Endothelial cell of umbilical vein (primary cell): ENCODE data around the gene PMVK.
"Not testable (repeated sequence)": the region's sequence is repeated elsewhere in the genome, so short reads cannot be mapped to it uniquely, and the experiment has no call there.

ENCODE experiments used
- EZH2 ChIP-seq: IDR thresholded peaks from 2 replicates; pipeline ENCODE4 v1.6.1; 2012; ENCODE audit warnings: borderline replicate concordance, low read depth, mild to moderate bottlenecking, moderate library complexity, low read length, inconsistent platforms; ENCODE audit not compliant: severe bottlenecking
- GATA2 ChIP-seq: IDR thresholded peaks from 2 replicates; pipeline ENCODE4 v1.7.0; 2011; ENCODE audit warnings: low read depth, mild to moderate bottlenecking, moderate library complexity, mixed read lengths, low read length; ENCODE audit not compliant: insufficient read length, insufficient read depth
- POLR2A ChIP-seq: IDR thresholded peaks from 2 replicates; pipeline ENCODE4 v1.6.1; 2012; ENCODE audit warnings: low read depth, mild to moderate bottlenecking, control low read depth, low read length
- POLR2AphosphoS5 ChIP-seq: IDR thresholded peaks from 2 replicates; pipeline ENCODE4 v1.6.1; 2012; ENCODE audit warnings: low read depth, mild to moderate bottlenecking, control low read depth, low read length, moderate library complexity; ENCODE audit not compliant: insufficient read depth
- TF ChIP-seq, protein P1 (sequence below), 2 donors: IDR thresholded peaks; 1 replicate in 1 of 2; 2 replicates in 1 of 2; pipeline ENCODE4 v1.5.1; 2011; ENCODE audit warnings: low read length in 2 of 2, mild to moderate bottlenecking in 2 of 2, moderate library complexity in 2 of 2, control low read depth in 1 of 2, inconsistent platforms in 1 of 2, low read depth in 1 of 2; ENCODE audit not compliant: insufficient read depth in 1 of 2; ENCODE audit errors: extremely low read depth in 1 of 2
- TF ChIP-seq, protein P2 (sequence below): IDR thresholded peaks from 2 replicates; pipeline ENCODE4 v1.6.1; 2011; ENCODE audit not compliant: insufficient read depth, insufficient read length

DNA sequence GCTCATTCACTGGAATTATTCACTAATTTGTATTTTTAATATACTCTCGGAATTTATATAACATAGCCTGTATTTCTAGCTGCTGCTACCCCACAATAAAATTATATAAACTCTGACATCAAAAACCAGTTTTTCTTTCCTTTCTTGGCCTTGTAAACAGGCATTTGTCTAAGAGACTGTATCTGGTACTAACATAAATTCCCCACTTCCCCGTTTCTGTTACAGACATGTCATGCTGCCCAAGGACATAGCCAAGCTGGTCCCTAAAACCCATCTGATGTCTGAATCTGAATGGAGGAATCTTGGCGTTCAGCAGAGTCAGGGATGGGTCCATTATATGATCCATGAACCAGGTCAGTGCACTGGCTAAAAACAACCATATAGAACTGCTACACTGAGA, 41.2 kb upstream of the PMVK start:
- TF ChIP-seq, protein P1, sequence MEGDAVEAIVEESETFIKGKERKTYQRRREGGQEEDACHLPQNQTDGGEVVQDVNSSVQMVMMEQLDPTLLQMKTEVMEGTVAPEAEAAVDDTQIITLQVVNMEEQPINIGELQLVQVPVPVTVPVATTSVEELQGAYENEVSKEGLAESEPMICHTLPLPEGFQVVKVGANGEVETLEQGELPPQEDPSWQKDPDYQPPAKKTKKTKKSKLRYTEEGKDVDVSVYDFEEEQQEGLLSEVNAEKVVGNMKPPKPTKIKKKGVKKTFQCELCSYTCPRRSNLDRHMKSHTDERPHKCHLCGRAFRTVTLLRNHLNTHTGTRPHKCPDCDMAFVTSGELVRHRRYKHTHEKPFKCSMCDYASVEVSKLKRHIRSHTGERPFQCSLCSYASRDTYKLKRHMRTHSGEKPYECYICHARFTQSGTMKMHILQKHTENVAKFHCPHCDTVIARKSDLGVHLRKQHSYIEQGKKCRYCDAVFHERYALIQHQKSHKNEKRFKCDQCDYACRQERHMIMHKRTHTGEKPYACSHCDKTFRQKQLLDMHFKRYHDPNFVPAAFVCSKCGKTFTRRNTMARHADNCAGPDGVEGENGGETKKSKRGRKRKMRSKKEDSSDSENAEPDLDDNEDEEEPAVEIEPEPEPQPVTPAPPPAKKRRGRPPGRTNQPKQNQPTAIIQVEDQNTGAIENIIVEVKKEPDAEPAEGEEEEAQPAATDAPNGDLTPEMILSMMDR (IDR thresholded peaks at IDR 0.05; ENCODE audit: extremely low read depth in 1 of 2, insufficient read depth in 1 of 2, low read depth in 1 of 2, low read length in 2 of 2) = not testable (repeated sequence)
- TF ChIP-seq POLR2A, GATA2, POLR2AphosphoS5, EZH2: not testable (repeated sequence)
- TF ChIP-seq, protein P2, sequence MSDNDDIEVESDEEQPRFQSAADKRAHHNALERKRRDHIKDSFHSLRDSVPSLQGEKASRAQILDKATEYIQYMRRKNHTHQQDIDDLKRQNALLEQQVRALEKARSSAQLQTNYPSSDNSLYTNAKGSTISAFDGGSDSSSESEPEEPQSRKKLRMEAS = not testable (repeated sequence)
